SJCRH30 (cell line): ENCODE measurements around the gene TCN1. TPM values are rescaled to one million over a fixed set of nuclear protein-coding genes. Genes with fewer than 3 reads are reported as not detected.
A peak's percentile ranks its signal among the peaks of the same experiment; 100 is the strongest.
"Not testable (repeated sequence)": the region's sequence is repeated elsewhere in the genome, so short reads cannot be mapped to it uniquely, and the experiment has no call there.

Source experiments
- DNase-seq, 2 experiments: peaks; one replicate each; pipeline ENCODE4 v3.0.0-alpha.2; 2015 to 2020
- H3K27ac ChIP-seq: fragments of 250-450 bp; sonication (Bioruptor Pico); 2 replicates; pipeline ENCODE4 v1.5.1; 2020; ENCODE audit warnings: mild to moderate bottlenecking, moderate library complexity
- H3K27me3 ChIP-seq: fragments of 250-450 bp; sonication (Bioruptor Pico); 2 replicates; pipeline ENCODE4 v1.5.1; 2020; ENCODE audit warnings: mild to moderate bottlenecking, moderate library complexity
- H3K36me3 ChIP-seq: fragments of 250-450 bp; sonication (Bioruptor Pico); 2 replicates; pipeline ENCODE4 v1.5.1; 2020; ENCODE audit warnings: mild to moderate bottlenecking, moderate library complexity
- H3K4me1 ChIP-seq: fragments of 250-450 bp; sonication (Bioruptor Pico); 2 replicates; pipeline ENCODE4 v1.5.1; 2020; ENCODE audit warnings: mild to moderate bottlenecking, moderate library complexity
- H3K4me3 ChIP-seq: fragments of 250-450 bp; sonication (Bioruptor Pico); 2 replicates; pipeline ENCODE4 v1.5.1; 2020; ENCODE audit warnings: mild to moderate bottlenecking, moderate library complexity
- H3K9me3 ChIP-seq: fragments of 250-450 bp; sonication (Bioruptor Pico); replicated peaks from 2 replicates; pipeline ENCODE4 v1.5.1; 2020; ENCODE audit warnings: mild to moderate bottlenecking, moderate library complexity
- total RNA-seq: library from RNA; depleted of rRNA; stranded (reverse); fragments of >200 nt; shearing (Covaris generic); gene quantifications from 2 replicates; pipeline ENCODE4 v1.2.3, GENCODE V29; 2014

TCN1 gene
- total RNA-seq, 1 experiment from 2014 or later: not detected

- no peak within 1 kb of the TSS for H3K4me3 ChIP-seq
- no peaks in the 10 kb centered on the region for H3K27me3 ChIP-seq
- H3K36me3 ChIP-seq: no peaks in the 10 kb centered on the region
- H3K27ac ChIP-seq: no peak within 1 kb of the TSS
- DNase-seq: no peak
- H3K9me3 ChIP-seq: no peaks in the 10 kb centered on the region
- H3K4me1 ChIP-seq: no peaks in the 10 kb centered on the region
Measured at GRCh38 chr11:59845399-59845798, 20.9 kb downstream of the TCN1 start, which contains the start of gene CBLIF. Gene CBLIF (minus strand): TSS chr11:59845499. CDS start chr11:59845453, 46 bp downstream.

- Histone ChIP-seq H3K27me3 (no peaks in the 10 kb centered on the region), H3K27ac (no peak overlapping the region)
- no peak for DNase-seq
Measured at GRCh38 chr11:59842316-59842715, 24.0 kb downstream of the TCN1 start.

DNA sequence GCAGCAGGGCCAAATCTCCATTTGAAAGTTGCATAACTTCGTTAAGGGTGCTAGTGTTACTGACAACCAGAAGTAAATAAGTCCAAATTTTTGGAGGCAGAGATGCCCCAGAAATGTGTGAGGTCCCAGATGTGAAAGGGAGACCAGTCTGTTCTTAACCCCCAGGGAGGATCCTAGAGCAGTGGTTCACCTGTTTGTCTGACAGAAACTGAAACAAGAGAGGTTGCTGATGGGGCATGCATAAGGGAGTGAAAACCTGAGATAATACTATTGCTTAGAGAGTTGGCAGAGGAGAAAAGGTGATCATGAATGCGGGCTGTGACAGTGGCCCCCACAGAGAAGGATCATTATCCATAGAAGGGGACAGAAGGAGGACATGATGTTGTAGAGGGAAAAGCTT is 24.8 kb downstream of the TCN1 start:
- Histone ChIP-seq H3K4me3 (no peak overlapping the region), H3K4me1 (no peaks in the 10 kb centered on the region), H3K36me3 (no peaks in the 10 kb centered on the region), H3K27me3 (no peaks in the 10 kb centered on the region), H3K27ac (no peak overlapping the region), H3K9me3 (no peaks in the 10 kb centered on the region)
- DNase-seq: no peak

More at GRCh38 chr11:59842316-59842715, 24.0 kb downstream of the TCN1 start:
- no peaks in the 10 kb centered on the region for H3K36me3 ChIP-seq
- H3K4me1 ChIP-seq: no peaks in the 10 kb centered on the region
- no peak overlapping the region for H3K4me3 ChIP-seq
- no peaks in the 10 kb centered on the region for H3K9me3 ChIP-seq

DNA sequence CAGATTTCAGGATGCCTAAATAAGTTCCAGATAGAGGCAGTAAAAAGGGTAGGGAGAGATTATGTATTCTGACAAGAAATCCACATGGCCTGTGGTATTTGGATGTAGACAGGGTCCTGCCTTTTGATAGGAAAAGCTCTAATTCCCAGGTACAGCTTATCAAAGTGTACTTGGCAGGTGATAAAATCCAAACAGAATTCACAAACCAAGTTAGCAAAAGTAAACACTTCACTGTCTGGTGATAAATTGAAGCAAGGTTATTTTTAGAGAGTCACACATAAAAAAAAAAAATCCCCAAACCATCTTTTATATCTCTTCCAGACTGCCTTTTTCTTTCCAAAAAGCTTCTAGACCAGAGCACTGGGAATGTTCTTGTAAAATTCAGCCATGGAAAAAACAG is 26.7 kb downstream of the TCN1 start:
- no peaks in the 10 kb centered on the region for H3K36me3 ChIP-seq
- H3K27me3 ChIP-seq: no peaks in the 10 kb centered on the region
- H3K27ac ChIP-seq: no peak overlapping the region
- no peak overlapping the region for H3K4me3 ChIP-seq
- no peaks in the 10 kb centered on the region for H3K9me3 ChIP-seq
- no peaks in the 10 kb centered on the region for H3K4me1 ChIP-seq
- DNase-seq: no peak

- Histone ChIP-seq H3K27ac (no peak overlapping the region), H3K4me3 (no peak overlapping the region), H3K27me3 (no peaks in the 10 kb centered on the region), H3K4me1 (no peaks in the 10 kb centered on the region), H3K36me3 (no peaks in the 10 kb centered on the region), H3K9me3 (no peaks in the 10 kb centered on the region)
- no peak for DNase-seq
Measured at GRCh38 chr11:59833602-59834001, 32.7 kb downstream of the TCN1 start.

DNA sequence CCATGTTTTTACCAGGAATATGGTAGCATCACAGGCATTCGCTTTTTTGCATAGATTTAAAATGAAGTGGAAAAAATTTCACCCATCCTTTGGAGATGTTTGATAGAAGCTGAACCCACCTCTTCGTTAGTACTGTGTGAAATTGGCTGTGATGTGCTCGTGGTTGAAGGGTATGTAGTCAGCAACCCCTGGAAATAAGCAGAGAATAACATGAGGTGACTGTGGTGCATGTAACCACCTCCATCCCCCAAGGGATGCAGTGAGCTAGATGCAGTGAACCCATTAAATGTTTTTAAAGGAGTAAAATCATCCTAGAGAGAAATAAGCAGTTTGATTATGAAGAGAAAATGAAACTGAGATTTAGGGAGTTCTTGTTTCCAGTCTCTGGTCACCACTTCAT is 36.9 kb downstream of the TCN1 start:
- Histone ChIP-seq H3K36me3 (no peaks in the 10 kb centered on the region), H3K4me3 (no peak overlapping the region), H3K9me3 (no peaks in the 10 kb centered on the region), H3K27ac (no peak overlapping the region), H3K4me1 (no peaks in the 10 kb centered on the region), H3K27me3 (no peaks in the 10 kb centered on the region)
- no peak for DNase-seq

DNA sequence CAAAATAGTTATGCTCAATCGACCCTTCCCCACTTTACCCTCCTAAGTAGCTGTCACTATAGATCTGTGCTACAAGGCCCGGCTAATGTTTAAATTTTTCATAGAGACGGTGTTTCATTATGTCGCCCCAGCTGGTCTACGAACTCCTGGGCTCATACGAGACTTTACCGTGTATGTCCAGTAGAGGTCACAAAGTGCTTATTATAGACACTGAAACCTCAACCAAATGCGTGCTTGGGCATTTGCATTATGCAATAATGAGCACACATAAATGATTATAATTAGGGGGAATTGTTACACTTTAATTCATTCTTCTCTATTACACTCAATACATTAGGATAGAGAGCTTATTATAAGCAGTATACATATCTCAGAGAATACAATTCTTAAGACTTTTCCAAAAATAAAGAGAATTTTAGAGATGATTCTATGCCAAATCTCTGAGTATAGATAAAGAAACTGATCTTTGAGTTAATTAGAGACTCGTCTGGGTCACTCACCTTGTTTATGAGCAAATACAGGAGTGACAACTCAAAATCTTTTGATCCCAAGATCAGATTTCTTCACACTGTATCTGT is 43.2 kb downstream of the TCN1 start:
- Histone ChIP-seq H3K36me3 (no peaks in the 10 kb centered on the region), H3K27ac (no peak overlapping the region), H3K4me3 (no peak overlapping the region), H3K4me1 (peaks cover 21% of the 10 kb centered on the region), H3K9me3 (no peaks in the 10 kb centered on the region), H3K27me3 (no peaks in the 10 kb centered on the region)
- DNase-seq: peak; percentile 52 to 82

- no peaks in the 10 kb centered on the region for H3K36me3 ChIP-seq
- H3K9me3 ChIP-seq: no peaks in the 10 kb centered on the region
- H3K27ac ChIP-seq: peak overlapping the region; percentile 60
- H3K4me3 ChIP-seq: no peak overlapping the region
- H3K4me1 ChIP-seq: peaks cover 34% of the 10 kb centered on the region
- no peaks in the 10 kb centered on the region for H3K27me3 ChIP-seq
- peak; percentile 7 to 55 for DNase-seq
Measured at GRCh38 chr11:59818572-59818971, 47.7 kb downstream of the TCN1 start.

DNA sequence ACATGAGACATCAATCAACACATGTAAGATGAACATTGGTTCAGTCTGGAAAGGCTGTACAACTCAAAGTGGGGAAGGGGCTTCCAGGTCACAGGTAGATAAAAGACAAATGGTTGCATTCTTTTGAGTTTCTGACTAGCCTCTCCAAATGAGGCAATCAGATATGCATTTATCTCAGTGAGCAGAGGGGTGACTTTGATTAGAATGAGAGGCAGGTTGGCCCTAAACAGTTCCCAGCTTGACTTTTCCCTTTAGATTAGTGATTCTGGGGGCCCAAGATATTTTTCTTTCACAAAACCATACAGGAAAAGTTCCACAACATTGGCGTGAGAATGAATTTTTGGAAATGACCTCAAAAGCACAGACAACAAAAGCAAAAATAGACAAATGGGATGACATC is 49.9 kb downstream of the TCN1 start:
- H3K4me3 ChIP-seq, H3K27ac ChIP-seq, H3K27me3 ChIP-seq, H3K36me3 ChIP-seq, DNase-seq, H3K9me3 ChIP-seq: not testable (repeated sequence)
- peaks cover 29% of the 10 kb centered on the region for H3K4me1 ChIP-seq

GRCh38 chr11:59815754-59816153 is 50.5 kb downstream of the TCN1 start:
- Histone ChIP-seq H3K4me1 (peaks cover 29% of the 10 kb centered on the region), H3K27ac (no peak overlapping the region), H3K9me3 (no peaks in the 10 kb centered on the region), H3K36me3 (no peaks in the 10 kb centered on the region), H3K4me3 (no peak overlapping the region), H3K27me3 (no peaks in the 10 kb centered on the region)
- no peak for DNase-seq

DNA sequence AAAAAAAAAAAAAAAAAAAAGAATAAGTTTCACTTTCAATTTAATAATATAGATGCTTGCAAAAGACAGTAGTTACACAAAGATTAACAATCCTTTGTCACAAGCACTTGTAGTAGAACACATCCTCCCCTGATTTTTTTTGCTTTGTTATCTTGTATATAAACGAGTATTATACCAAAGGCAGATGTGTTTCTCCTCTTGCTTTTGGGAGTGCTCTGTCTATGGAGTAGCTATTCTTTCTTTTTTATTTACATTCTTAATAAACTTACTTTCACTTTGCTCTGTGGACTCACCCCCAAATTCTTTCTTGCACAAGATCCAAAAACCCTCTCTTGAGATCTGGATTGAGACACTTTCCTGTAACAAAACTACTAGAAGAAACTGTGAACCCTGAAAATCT is 52.3 kb downstream of the TCN1 start:
- Histone ChIP-seq H3K27ac (no peak overlapping the region), H3K36me3 (no peaks in the 10 kb centered on the region), H3K4me3 (no peak overlapping the region), H3K27me3 (no peaks in the 10 kb centered on the region), H3K9me3 (no peaks in the 10 kb centered on the region), H3K4me1 (peaks cover 26% of the 10 kb centered on the region)
- DNase-seq: no peak

- H3K4me3 ChIP-seq: no peak overlapping the region
- no peaks in the 10 kb centered on the region for H3K9me3 ChIP-seq
- no peaks in the 10 kb centered on the region for H3K27me3 ChIP-seq
- peaks cover 4% of the 10 kb centered on the region for H3K36me3 ChIP-seq
- no peak overlapping the region for H3K27ac ChIP-seq
- H3K4me1 ChIP-seq: peaks cover 20% of the 10 kb centered on the region
- DNase-seq: no peak
Measured at GRCh38 chr11:59813364-59813763, 52.9 kb downstream of the TCN1 start.

DNA sequence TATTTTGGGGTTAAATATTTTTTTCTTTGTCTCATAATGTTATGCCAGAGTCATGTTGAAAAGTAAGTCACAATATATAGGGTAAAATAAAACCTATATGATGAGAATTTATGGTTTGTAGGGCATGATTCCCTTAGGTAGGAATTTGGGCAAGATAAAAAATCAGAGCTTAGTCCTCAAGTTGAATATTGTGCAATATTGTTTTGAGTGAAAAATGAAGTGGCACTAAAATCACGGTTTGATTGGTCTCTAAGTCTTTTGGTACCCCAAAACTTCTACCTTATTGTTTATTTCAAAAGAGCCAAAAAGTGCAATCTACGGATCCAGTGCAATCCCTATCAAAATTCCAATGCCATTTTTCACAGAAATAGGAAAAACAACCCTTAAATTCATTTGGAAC is 54.1 kb downstream of the TCN1 start:
- Histone ChIP-seq H3K27ac (no peak overlapping the region), H3K4me3 (no peak overlapping the region), H3K9me3 (no peaks in the 10 kb centered on the region), H3K27me3 (no peaks in the 10 kb centered on the region), H3K4me1 (peaks cover 9% of the 10 kb centered on the region), H3K36me3 (peaks cover 9% of the 10 kb centered on the region)
- DNase-seq: no peak

GRCh38 chr11:59810911-59811259 is 55.4 kb downstream of the TCN1 start:
- H3K36me3 ChIP-seq: peaks cover 22% of the 10 kb centered on the region
- H3K4me1 ChIP-seq: 0 out of 2 replicates have a peak, but pooled peaks cover 2% of the 10 kb centered on the region
- peak overlapping the region; percentile 98 for H3K4me3 ChIP-seq
- no peak for DNase-seq
- no peaks in the 10 kb centered on the region for H3K27me3 ChIP-seq
- H3K9me3 ChIP-seq: no peaks in the 10 kb centered on the region
- H3K27ac ChIP-seq: peak overlapping the region; percentile 61

DNA sequence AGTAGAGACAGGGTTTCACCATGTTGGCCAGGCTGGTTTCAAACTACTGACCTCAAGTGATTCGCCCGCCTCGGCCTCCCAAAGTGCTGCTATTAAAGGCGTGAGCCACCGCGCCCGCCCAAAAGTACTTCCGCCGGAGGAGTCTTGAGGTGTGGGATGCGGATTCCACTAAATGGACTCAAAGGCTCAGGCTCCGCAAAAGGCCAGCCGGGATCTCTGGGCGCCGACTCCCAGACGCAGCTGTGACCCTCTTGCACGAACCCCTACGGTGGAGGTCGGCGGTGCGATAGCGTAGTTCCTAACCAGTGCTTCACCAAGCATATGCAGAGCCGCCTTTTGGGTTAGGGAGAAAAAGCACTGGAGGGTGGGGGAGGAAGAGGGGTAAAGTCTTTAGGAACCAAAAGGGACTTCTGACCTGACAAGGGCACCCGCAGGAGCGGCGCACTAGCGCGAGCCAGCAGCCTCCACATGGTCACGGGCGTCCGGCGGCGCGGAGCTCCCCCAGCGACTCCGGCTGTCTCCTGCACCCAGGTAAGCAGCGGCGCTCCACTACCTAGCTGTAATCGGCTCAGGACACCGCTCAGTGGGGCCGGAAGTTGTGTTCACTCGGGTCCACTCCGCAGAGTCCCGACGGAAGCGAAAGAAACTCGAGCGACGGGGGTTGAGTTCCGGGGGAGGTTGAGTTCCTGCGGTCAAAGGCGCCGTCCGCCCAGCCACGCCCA is 55.9 kb downstream of the TCN1 start, which contains the start of gene MRPL16:
MRPL16 (minus strand) TSS at position 590 of the 722 bp plus-strand sequence; CDS start at position 470, 120 bp downstream.
- peak; percentile 89 to 91 for DNase-seq
- H3K27ac ChIP-seq: peak within 1 kb of the TSS; percentile 61
- no peaks in the 10 kb centered on the region for H3K27me3 ChIP-seq
- H3K4me3 ChIP-seq: peak within 1 kb of the TSS; percentile 98
- H3K4me1 ChIP-seq: 0 out of 2 replicates have a peak, but pooled peaks cover 2% of the 10 kb centered on the region
- no peaks in the 10 kb centered on the region for H3K9me3 ChIP-seq
- H3K36me3 ChIP-seq: peaks cover 27% of the 10 kb centered on the region
